D721Med (cell line): ENCODE measurements around the gene B3GNT7.
"Not testable (repeated sequence)": the region's sequence is repeated elsewhere in the genome, so short reads cannot be mapped to it uniquely, and the experiment has no call there.

ENCODE experiments used
- DNase-seq: peaks from one replicate; pipeline ENCODE4 v3.0.0; 2011; ENCODE audit warnings: low spot score; ENCODE audit not compliant: insufficient read length
- FAIRE-seq: peaks from 2 replicates; lab custom pipeline; 2011; peaks lifted over from hg19 to GRCh38; lab: Jason Lieb, UNC
- TF ChIP-seq, protein P1 (sequence below): IDR thresholded peaks from 2 replicates; pipeline ENCODE4 v1.5.1; 2012; ENCODE audit warnings: mild to moderate bottlenecking, control low read depth; ENCODE audit not compliant: insufficient read depth; ENCODE audit errors: missing control alignments

The B3GNT7 gene

DNA sequence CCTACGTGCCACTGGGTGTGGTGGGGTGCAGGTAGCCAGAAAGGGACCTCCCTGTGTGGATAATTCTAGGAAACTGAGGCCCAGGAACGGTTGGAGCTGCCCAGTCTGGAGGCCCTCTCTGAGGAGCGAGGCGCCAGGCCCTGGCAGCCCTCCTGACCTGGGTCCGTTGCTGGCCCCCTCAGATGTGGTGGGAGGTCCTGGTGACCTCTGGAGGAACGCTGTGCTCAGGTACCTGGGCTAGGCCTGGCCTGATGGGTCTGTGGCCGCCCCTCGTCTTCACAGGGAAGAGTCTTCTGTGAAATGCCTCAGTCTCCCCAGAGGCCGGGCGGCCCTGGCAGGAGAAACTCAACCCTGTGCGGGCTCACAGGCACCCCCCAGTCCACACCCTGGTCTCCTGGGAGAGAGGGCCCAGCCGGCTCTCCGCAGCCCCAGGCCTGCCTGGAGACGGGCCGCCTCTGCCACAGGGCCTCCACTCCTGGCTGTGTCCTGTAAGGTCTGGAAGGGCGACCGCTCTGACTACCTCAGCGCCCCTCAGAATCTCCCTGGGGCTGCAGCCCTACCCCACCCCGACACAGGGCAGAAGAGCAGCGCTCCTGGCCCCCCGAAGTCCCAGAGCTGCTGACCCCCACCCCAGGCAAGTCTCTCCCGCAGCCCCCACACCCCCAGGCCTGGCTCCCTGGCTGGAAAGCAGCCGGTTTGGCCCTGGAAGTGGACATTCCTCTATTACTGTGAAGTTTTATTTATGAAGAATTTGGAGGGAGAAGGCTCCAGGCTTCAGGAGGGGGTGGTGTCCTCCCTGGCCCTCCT, 3.7 kb downstream of the B3GNT7 start:
- TF ChIP-seq, protein P1, sequence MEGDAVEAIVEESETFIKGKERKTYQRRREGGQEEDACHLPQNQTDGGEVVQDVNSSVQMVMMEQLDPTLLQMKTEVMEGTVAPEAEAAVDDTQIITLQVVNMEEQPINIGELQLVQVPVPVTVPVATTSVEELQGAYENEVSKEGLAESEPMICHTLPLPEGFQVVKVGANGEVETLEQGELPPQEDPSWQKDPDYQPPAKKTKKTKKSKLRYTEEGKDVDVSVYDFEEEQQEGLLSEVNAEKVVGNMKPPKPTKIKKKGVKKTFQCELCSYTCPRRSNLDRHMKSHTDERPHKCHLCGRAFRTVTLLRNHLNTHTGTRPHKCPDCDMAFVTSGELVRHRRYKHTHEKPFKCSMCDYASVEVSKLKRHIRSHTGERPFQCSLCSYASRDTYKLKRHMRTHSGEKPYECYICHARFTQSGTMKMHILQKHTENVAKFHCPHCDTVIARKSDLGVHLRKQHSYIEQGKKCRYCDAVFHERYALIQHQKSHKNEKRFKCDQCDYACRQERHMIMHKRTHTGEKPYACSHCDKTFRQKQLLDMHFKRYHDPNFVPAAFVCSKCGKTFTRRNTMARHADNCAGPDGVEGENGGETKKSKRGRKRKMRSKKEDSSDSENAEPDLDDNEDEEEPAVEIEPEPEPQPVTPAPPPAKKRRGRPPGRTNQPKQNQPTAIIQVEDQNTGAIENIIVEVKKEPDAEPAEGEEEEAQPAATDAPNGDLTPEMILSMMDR, result no peak
- DNase-seq (no peak), FAIRE-seq (no peak)

DNA sequence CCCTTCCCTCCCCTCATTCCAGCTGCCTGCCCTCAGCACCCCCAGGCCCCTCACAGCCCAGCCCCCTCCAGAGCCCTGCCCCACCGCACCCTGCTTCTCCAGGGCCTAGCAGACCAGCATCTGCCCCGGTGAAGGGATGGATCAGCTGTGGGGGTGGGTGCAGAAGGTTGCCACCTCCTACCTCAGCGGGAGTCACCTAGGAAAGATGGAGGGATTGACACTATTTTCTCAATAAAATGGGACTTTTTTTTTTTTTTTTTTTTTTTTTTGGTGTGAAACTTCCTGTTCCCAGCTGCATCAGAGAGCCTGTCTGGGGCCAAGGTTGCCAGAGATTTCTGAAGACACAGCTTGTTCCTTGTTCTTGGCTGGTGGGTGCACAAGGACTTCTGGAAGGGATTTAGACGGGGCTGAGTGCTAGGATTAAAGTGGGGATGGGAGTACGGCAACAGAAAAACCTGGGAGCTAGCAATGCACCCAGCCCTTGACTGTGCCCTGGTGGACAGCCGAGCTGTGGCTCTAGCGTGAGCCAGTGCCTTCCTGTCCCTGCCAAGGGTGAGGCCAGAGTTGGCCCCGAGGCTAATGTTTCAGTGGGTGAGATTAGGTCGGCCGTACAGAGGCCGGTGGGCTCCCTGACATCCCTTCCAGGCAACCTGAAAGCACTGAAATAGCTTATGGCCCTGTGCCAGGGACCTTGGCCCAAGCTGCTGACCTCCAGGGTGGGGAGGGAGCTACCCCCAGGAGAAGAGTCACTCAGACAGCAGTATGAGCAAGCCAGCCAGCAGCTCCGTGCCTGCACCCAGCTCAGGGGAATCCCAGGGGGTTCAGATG, 4.6 kb downstream of the B3GNT7 start:
- TF ChIP-seq, protein P1, result no peak
- FAIRE-seq (no peak), DNase-seq (no peak)

- not testable (repeated sequence) for FAIRE-seq, DNase-seq
Observed at GRCh38 chr2:231400681-231401080, 5.2 kb downstream of the B3GNT7 start.

GRCh38 chr2:231401101-231401500, 5.6 kb downstream of the B3GNT7 start:
- DNase-seq, FAIRE-seq: not testable (repeated sequence)

- not testable (repeated sequence) for DNase-seq, FAIRE-seq
Observed at GRCh38 chr2:231403421-231404182, 8.1 kb downstream of the B3GNT7 start.

- FAIRE-seq, DNase-seq: not testable (repeated sequence)
Observed at GRCh38 chr2:231404183-231404578, 8.7 kb downstream of the B3GNT7 start.

GRCh38 chr2:231405601-231406367, 10.3 kb downstream of the B3GNT7 start:
- TF ChIP-seq, protein P1, result peak; percentile 25
- not testable (repeated sequence) for DNase-seq, FAIRE-seq

- not testable (repeated sequence) for DNase-seq
Observed at GRCh38 chr2:231407686-231408085, 12.2 kb downstream of the B3GNT7 start.

GRCh38 chr2:231408304-231408703, 12.8 kb downstream of the B3GNT7 start:
- not testable (repeated sequence) for DNase-seq, FAIRE-seq

More at GRCh38 chr2:231407686-231408085, 12.2 kb downstream of the B3GNT7 start:
- not testable (repeated sequence) for FAIRE-seq
